IMR-90 (cell line): ENCODE data around the gene PPP3CA. TPM values are rescaled to one million over a fixed set of nuclear protein-coding genes. Genes with fewer than 3 reads are reported as not detected.

Experiments used
- ATAC-seq: fragments of 200-7000 bp; cut with Tn5 transposase; 2 replicates; pipeline ENCODE4 v1.9.1; 2020; ENCODE audit warnings: low read depth, mild to moderate bottlenecking, moderate library complexity
- BruUV-seq: library from RNA; stranded (reverse); fragments of 400-500 nt; replicated peaks from 2 replicates; lab custom pipeline; 2021; lab: Mats Ljungman, UMichigan
- CTCF ChIA-PET: fragments of 300-600 bp; formaldehyde crosslinking; extraction: SDS; loops from one replicate; lab custom pipeline; 2021; ENCODE audit warnings: antibody characterized with exemption; lab: Yijun Ruan, JAX
- POLR2A ChIA-PET: fragments of 300-600 bp; sonication (Branson Sonifier 250); formaldehyde crosslinking; loops from one replicate; lab custom pipeline; 2022; ENCODE audit warnings: antibody characterized with exemption; ENCODE audit not compliant: unreplicated experiment; lab: Charles Lee
- DNase-seq: peaks from one replicate; pipeline ENCODE4 v3.0.0; 2013
- H2AFZ ChIP-seq: replicated peaks from 2 replicates; pipeline ENCODE3; 2013; ENCODE audit warnings: low read length, mild to moderate bottlenecking; ENCODE audit not compliant: poor library complexity
- H2AK5ac ChIP-seq: 2 replicates; pipeline ENCODE4 v1.6.1; 2013; ENCODE audit warnings: low read depth, low read length, inconsistent platforms
- H2AK9ac ChIP-seq: replicated peaks from 2 replicates; pipeline ENCODE3; 2013; ENCODE audit warnings: mild to moderate bottlenecking, low read depth, low read length, moderate library complexity; ENCODE audit not compliant: poor library complexity
- H2BK120ac ChIP-seq: 2 replicates; pipeline ENCODE4 v1.6.1; 2013; ENCODE audit warnings: low read depth, low read length, inconsistent platforms
- H2BK15ac ChIP-seq: 3 replicates; pipeline ENCODE4 v1.6.1; 2013; ENCODE audit warnings: low read depth, low read length, inconsistent platforms
- H2BK20ac ChIP-seq: 2 replicates; pipeline ENCODE4 v1.6.1; 2013; ENCODE audit warnings: low read depth, mild to moderate bottlenecking, inconsistent platforms, low read length, moderate library complexity
- H2BK5ac ChIP-seq: 2 replicates; pipeline ENCODE4 v1.6.1; 2013; ENCODE audit warnings: mild to moderate bottlenecking, low read depth, low read length, inconsistent platforms; ENCODE audit not compliant: poor library complexity, severe bottlenecking
- H3K14ac ChIP-seq: replicated peaks from 2 replicates; pipeline ENCODE4 v1.6.1; 2013; ENCODE audit warnings: low read depth, low read length, inconsistent platforms
- H3K18ac ChIP-seq: 2 replicates; pipeline ENCODE4 v1.6.1; 2013; ENCODE audit warnings: low read depth, low read length, control low read depth
- H3K23ac ChIP-seq: 2 replicates; pipeline ENCODE4 v1.6.1; 2013; ENCODE audit warnings: low read depth, low read length, inconsistent platforms
- H3K27ac ChIP-seq: 2 replicates; pipeline ENCODE4 v1.5.1; 2013; ENCODE audit warnings: mild to moderate bottlenecking, control low read depth, low read length; ENCODE audit not compliant: insufficient read depth
- H3K27me3 ChIP-seq: 2 replicates; pipeline ENCODE4 v1.6.1; 2013; ENCODE audit warnings: low read length; ENCODE audit not compliant: control insufficient read depth, insufficient read depth
- H3K36me3 ChIP-seq: 2 replicates; pipeline ENCODE4 v1.6.1; 2013; ENCODE audit warnings: low read length, mixed read lengths; ENCODE audit not compliant: control insufficient read depth, insufficient read depth
- H3K4ac ChIP-seq: 2 replicates; pipeline ENCODE4 v1.6.1; 2013; ENCODE audit warnings: low read depth, low read length, inconsistent platforms
- H3K4me1 ChIP-seq: 2 replicates; pipeline ENCODE4 v1.6.1; 2013; ENCODE audit warnings: low read length, mixed read lengths; ENCODE audit not compliant: control insufficient read depth, insufficient read depth
- H3K4me2 ChIP-seq: 2 replicates; pipeline ENCODE4 v1.6.1; 2013; ENCODE audit warnings: low read depth, mild to moderate bottlenecking, control low read depth, low read length, moderate library complexity
- H3K4me3 ChIP-seq: 2 replicates; pipeline ENCODE4 v1.5.1; 2013; ENCODE audit warnings: low read depth, mild to moderate bottlenecking, control low read depth, low read length, moderate library complexity; ENCODE audit not compliant: insufficient read depth
- H3K56ac ChIP-seq: 2 replicates; pipeline ENCODE4 v1.6.1; 2013; ENCODE audit warnings: low read length, inconsistent platforms; ENCODE audit not compliant: insufficient read depth; ENCODE audit errors: extremely low read depth
- H3K79me1 ChIP-seq, 2 experiments: 2 replicates each; pipeline ENCODE4 v1.6.1; 2013; ENCODE audit warnings: low read length in 2 of 2, inconsistent platforms in 1 of 2, low read depth in 1 of 2
- H3K9ac ChIP-seq: 2 replicates; pipeline ENCODE4 v1.6.1; 2013; ENCODE audit warnings: low read depth, low read length, control low read depth
- H3K9me1 ChIP-seq: 2 replicates; pipeline ENCODE4 v1.6.1; 2013; ENCODE audit warnings: low read length, inconsistent platforms; ENCODE audit not compliant: insufficient read depth
- H3K9me3 ChIP-seq: 2 replicates; pipeline ENCODE4 v1.6.1; 2013; ENCODE audit warnings: low read length; ENCODE audit not compliant: control insufficient read depth, insufficient read depth
- H4K20me1 ChIP-seq: 2 replicates; pipeline ENCODE4 v1.6.1; 2013; ENCODE audit warnings: low read length, inconsistent platforms; ENCODE audit not compliant: insufficient read depth
- H4K5ac ChIP-seq: 2 replicates; pipeline ENCODE4 v1.6.1; 2013; ENCODE audit warnings: mild to moderate bottlenecking, low read depth, low read length, control low read depth
- H4K8ac ChIP-seq, 2 experiments: 2 replicates each; pipeline ENCODE4 v1.6.1; 2013; ENCODE audit warnings: low read depth in 2 of 2, low read length in 2 of 2, control low read depth in 1 of 2, inconsistent platforms in 1 of 2
- H4K91ac ChIP-seq: 2 replicates; pipeline ENCODE4 v1.6.1; 2013; ENCODE audit warnings: low read depth, low read length, inconsistent platforms; ENCODE audit not compliant: insufficient read depth
- BHLHE40 ChIP-seq: fragments of 150-350 bp; IDR thresholded peaks from 2 replicates; pipeline ENCODE4 v1.6.1; 2016; ENCODE audit warnings: mild to moderate bottlenecking, low read depth, low read length
- CEBPB ChIP-seq: IDR thresholded peaks from 2 replicates; pipeline ENCODE4 v1.6.1; 2012; ENCODE audit warnings: low read depth, low read length, improper control_type of control experiment
- ELK1 ChIP-seq: fragments of 150-350 bp; IDR thresholded peaks from 2 replicates; pipeline ENCODE4 v1.6.1; 2016; ENCODE audit warnings: low read depth, mild to moderate bottlenecking, low read length, moderate library complexity, borderline replicate concordance
- MAFK ChIP-seq: IDR thresholded peaks from 2 replicates; pipeline ENCODE4 v1.6.1; 2012; ENCODE audit warnings: low read depth, low read length, improper control_type of control experiment
- NFE2L2 ChIP-seq: fragments of 150-350 bp; IDR thresholded peaks from 2 replicates; pipeline ENCODE4 v1.6.1; 2016; ENCODE audit warnings: low read depth, mild to moderate bottlenecking, low read length
- POLR2A ChIP-seq: IDR thresholded peaks from 2 replicates; pipeline ENCODE4 v1.6.1; 2012; ENCODE audit warnings: mild to moderate bottlenecking, low read depth, low read length
- RAD21 ChIP-seq: IDR thresholded peaks from 2 replicates; pipeline ENCODE4 v1.6.1; 2012; ENCODE audit warnings: low read length, improper control_type of control experiment
- RCOR1 ChIP-seq: IDR thresholded peaks from 2 replicates; pipeline ENCODE4 v1.6.1; 2012; ENCODE audit warnings: mild to moderate bottlenecking, low read length, improper control_type of control experiment; ENCODE audit not compliant: insufficient replicate concordance
- RFX5 ChIP-seq: IDR thresholded peaks from 2 replicates; pipeline ENCODE4 v1.8.0; 2012; ENCODE audit warnings: low read depth, mild to moderate bottlenecking, low read length, moderate library complexity
- WGBS, 2 experiments: methylation state at CpG; one replicate each; pipeline versions ENCODE4 v1.1.5 to v1.1.7; 2013; ENCODE audit warnings: missing lambda C conversion rate in 2 of 2; ENCODE audit not compliant: insufficient read length in 1 of 2; ENCODE audit errors: extremely low coverage in 2 of 2; 5-methylcytosine and 5-hydroxymethylcytosine counted together
- dilution Hi-C: fragments of 300-500 bp; cut with HindIII; formaldehyde crosslinking; loops from one replicate; pipeline ENCODE4 v1.14.3; 2018; ENCODE audit warnings: low sequenced_read_pairs; ENCODE audit not compliant: unreplicated experiment
- in situ Hi-C: fragments of 300-500 bp; cut with MboI; formaldehyde crosslinking; loops from 3 replicates; pipeline ENCODE4 v1.14.3; 2019; ENCODE audit warnings: low sequenced_read_pairs, inconsistent platforms, mixed read lengths
- intact Hi-C: fragments of 100-400 bp; cut with micrococcal nuclease; formaldehyde crosslinking; loops from 2 replicates; pipeline ENCODE4 v1.10.0; 2022
- polyA plus RNA-seq, 3 experiments: library from polyadenylated mRNA; depleted of rRNA; stranded (reverse); fragments of >200 nt; gene quantifications; 2 replicates each; pipeline ENCODE4 v1.2.3, GENCODE V29; 2012; ENCODE audit warnings: low replicate concordance in 1 of 3
- total RNA-seq: library from RNA; depleted of rRNA; stranded (reverse); fragments of >200 nt; gene quantifications from 2 replicates; pipeline ENCODE4 v1.2.3, GENCODE V29; 2012
- TF ChIP-seq, protein P1 (sequence below): fragments of 150-350 bp; IDR thresholded peaks from 2 replicates; pipeline ENCODE4 v1.6.1; 2017; ENCODE audit warnings: mild to moderate bottlenecking, antibody characterized with exemption, low read length, low read depth
- TF ChIP-seq, protein P2 (sequence below): conservative IDR thresholded peaks from 2 replicates; pipeline ENCODE4 v1.5.1; 2012; ENCODE audit warnings: mild to moderate bottlenecking, low read depth, low read length, improper control_type of control experiment

The PPP3CA gene
- total and polyA plus RNA-seq, 2 of the 4 experiments (the other 2 are of a cell fraction): 14.5 to 48.6 TPM

- in situ Hi-C loops: no loop called here
- Histone ChIP-seq H2BK20ac (no peak overlapping the region), H4K8ac (no peak overlapping the region), H3K4me1 (no peaks in the 10 kb centered on the region; the same call in 1 of the 2 replicates), H2BK5ac (no peak overlapping the region), H3K14ac (no peak overlapping the region), H2BK120ac (no peak overlapping the region), H3K56ac (no peak overlapping the region), H3K79me1 (peaks cover 41 to 45% of the 10 kb centered on the region in 2 experiments), H3K36me3 (no peaks in the 10 kb centered on the region), H3K23ac (no peak overlapping the region), H4K20me1 (peaks cover 14% of the 10 kb centered on the region; the same call in 1 of the 2 replicates), H3K9ac (no peak overlapping the region), H4K5ac (no peak overlapping the region), H3K9me3 (no peaks in the 10 kb centered on the region), H3K4me3 (no peak overlapping the region), H3K27me3 (no peaks in the 10 kb centered on the region), H2AFZ (no peak overlapping the region), H3K4me2 (no peak overlapping the region), H3K18ac (no peak overlapping the region), H3K9me1 (peaks cover 6% of the 10 kb centered on the region; the same call in 1 of the 2 replicates), H2AK5ac (no peak overlapping the region), H4K91ac (no peak overlapping the region), H2AK9ac (no peak overlapping the region), H3K27ac (no peak overlapping the region), H3K4ac (no peak overlapping the region), H2BK15ac (no peak overlapping the region)
- intact Hi-C loops: no loop called here
- dilution Hi-C loops: no loop called here
- CTCF ChIA-PET: no interaction called here
- no TSS peak for BruUV-seq
- no CpG with 5 or more reads among the region's 1 CpG for WGBS, 2 experiments
- ATAC-seq (no peak; the same call in 1 of the 2 replicates), DNase-seq (peak; percentile 26)
- POLR2A ChIA-PET: no interaction called here
- no peak for TF ChIP-seq MAFK
- TF ChIP-seq NFE2L2: no peak
- TF ChIP-seq, protein P1, sequence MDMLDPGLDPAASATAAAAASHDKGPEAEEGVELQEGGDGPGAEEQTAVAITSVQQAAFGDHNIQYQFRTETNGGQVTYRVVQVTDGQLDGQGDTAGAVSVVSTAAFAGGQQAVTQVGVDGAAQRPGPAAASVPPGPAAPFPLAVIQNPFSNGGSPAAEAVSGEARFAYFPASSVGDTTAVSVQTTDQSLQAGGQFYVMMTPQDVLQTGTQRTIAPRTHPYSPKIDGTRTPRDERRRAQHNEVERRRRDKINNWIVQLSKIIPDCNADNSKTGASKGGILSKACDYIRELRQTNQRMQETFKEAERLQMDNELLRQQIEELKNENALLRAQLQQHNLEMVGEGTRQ: no peak
- TF ChIP-seq ELK1: no peak
- no peak for TF ChIP-seq RCOR1
- TF ChIP-seq BHLHE40: no peak
- TF ChIP-seq CEBPB: no peak
- no peak for TF ChIP-seq RFX5
- TF ChIP-seq, protein P2, sequence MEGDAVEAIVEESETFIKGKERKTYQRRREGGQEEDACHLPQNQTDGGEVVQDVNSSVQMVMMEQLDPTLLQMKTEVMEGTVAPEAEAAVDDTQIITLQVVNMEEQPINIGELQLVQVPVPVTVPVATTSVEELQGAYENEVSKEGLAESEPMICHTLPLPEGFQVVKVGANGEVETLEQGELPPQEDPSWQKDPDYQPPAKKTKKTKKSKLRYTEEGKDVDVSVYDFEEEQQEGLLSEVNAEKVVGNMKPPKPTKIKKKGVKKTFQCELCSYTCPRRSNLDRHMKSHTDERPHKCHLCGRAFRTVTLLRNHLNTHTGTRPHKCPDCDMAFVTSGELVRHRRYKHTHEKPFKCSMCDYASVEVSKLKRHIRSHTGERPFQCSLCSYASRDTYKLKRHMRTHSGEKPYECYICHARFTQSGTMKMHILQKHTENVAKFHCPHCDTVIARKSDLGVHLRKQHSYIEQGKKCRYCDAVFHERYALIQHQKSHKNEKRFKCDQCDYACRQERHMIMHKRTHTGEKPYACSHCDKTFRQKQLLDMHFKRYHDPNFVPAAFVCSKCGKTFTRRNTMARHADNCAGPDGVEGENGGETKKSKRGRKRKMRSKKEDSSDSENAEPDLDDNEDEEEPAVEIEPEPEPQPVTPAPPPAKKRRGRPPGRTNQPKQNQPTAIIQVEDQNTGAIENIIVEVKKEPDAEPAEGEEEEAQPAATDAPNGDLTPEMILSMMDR: no peak
- no peak for TF ChIP-seq RAD21
- no peak for TF ChIP-seq POLR2A
Observed at GRCh38 chr4:101239665-101240064, 107.7 kb downstream of the PPP3CA start.
